HG03196 (cell line): ENCODE results near the gene POU2F1.

Experiments used
- ATAC-seq: cut with Tn5 transposase; IDR thresholded peaks from one replicate; pipeline ENCODE4 v1.9.1; 2021; ENCODE audit not compliant: unreplicated experiment

POU2F1 gene

GRCh38 chr1:167457936-167458584 lies 237.4 kb downstream of the POU2F1 start:
- no peak for ATAC-seq

- ATAC-seq: no peak
Measured at GRCh38 chr1:167460836-167461235, 240.2 kb downstream of the POU2F1 start.

DNA sequence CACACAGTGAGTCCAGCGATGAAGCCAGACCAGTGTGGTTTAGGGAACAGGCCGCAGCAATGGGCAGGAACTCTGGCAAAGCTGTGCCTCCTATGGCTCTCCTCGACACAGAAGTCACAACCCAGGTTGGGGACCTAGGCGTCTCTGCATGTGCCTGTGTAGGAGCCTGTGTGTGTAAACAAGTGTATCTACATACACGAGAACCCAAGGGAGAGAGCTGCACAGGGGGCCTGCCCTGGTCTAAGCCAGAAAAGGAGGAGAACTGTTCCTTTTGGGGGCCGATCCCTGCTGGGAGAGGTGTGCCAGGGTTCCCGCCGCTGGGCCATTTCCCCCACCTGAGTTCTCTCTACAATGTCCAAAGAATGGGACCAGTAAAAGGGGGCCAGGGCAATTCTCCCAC lies 241.7 kb downstream of the POU2F1 start:
- ATAC-seq: no peak

DNA sequence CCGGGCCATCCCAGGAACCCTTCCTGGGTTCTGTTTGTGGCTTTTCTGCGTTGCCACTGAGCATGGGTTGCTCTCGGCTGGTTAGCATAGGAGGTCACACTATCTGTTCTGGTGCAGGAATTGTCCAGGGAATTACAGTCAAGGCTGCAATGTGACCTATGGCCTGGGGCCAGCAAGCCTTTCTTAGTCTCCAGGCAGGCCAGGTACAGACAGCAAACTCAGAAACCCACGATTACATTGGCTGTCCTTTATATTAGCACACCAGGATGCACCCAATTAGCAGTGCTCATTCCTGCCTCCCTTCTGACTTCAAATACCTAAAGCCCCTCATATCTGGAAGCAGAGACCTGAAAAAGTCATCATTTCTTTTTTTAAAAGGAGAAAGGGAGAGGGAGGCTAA lies 242.4 kb downstream of the POU2F1 start:
- ATAC-seq: no peak

GRCh38 chr1:167463875-167464575 lies 243.3 kb downstream of the POU2F1 start:
- ATAC-seq: no peak

DNA sequence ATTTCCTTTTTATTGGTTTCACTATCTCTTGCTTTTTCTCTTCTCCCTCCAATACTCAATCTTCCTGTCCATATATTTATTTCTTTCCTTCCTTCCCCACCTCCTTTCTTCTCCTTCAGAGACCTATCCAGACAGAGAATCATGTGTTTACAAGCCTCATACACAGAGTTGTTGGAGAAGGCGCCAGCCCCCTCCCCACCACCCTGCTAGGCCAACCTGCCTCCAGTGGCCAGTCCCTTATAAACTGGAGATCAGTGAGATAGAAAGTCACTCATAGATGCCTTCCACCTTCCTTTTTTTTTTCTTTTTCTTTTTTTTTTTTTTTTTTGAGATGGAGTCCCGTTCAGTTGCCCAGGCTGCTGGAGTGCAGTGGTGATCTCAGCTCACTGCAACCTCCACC lies 244.3 kb downstream of the POU2F1 start:
- ATAC-seq: no peak

DNA sequence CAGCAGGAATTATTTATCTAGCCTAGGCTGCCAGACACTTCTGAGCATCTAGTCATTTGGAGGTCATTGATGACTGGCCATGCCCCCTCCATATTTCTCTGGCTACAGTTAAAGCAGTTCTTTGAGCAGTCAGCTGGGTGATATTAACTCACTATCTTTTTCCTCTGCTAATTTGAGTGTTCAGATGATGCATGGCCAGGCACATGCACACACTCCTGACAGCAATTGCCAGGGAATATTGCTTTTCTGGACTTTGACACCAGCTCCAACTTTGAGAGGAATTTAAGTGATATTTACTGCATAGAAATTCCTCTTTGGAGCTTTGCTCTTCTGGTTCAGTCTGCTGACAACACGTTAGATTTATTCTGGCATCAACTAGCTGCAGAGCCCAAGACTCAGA lies 245.1 kb downstream of the POU2F1 start:
- no peak for ATAC-seq

GRCh38 chr1:167467126-167467710 lies 246.5 kb downstream of the POU2F1 start:
- no peak for ATAC-seq

GRCh38 chr1:167467752-167468151 lies 247.1 kb downstream of the POU2F1 start:
- ATAC-seq: no peak

DNA sequence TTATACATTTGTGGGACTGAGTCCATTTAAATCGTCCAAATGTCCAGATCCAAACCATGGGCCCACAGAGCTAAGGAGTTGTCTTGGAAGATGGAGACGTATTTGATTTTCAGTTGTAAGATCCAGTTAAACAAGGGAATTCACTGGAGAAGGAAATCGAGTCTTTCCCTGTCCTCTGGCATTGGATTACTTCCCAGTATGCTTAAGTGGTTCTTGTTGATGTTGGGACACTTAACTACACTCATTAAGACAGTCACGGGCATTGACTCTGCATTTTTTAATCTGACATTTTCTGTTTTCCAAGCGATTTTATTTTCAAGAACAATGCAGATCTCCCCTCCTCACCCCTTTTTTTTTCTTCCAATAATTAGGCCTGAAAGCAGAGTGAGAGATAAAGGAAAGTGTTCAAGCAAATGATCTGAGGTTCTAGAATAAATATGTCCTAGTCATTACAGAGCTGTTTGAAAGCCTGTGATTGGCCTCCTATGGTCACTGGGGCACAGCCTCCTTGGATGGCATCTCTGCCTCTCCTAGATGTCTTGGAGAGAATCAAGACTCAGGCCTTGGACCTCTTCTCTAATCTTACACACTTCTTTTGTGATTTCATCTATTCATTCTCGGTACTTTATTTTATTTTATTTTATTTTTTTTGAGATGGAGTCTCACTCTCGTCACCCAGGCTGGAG lies 248.7 kb downstream of the POU2F1 start:
- no peak for ATAC-seq

DNA sequence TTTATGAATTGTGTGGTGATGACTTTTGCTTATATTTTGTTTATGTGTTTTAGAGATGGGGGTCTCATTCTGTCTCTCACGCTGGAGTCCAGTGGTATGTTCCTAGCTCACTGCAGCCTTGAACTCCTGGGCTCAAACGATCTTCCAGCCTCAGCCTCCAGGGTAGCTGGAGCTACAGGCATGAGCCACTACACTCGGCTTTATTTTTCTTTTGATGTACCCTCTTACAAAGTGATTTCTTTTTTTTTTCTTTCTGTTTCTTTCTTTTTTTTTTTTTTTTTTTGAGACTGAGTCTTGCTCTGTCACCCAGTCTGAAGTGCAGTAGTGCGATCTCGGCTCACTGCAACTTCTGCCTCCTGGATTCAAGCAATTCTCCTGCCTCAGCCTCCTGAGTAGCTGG lies 250.9 kb downstream of the POU2F1 start:
- ATAC-seq: no peak

GRCh38 chr1:167472752-167473521 lies 252.3 kb downstream of the POU2F1 start:
- no peak for ATAC-seq

DNA sequence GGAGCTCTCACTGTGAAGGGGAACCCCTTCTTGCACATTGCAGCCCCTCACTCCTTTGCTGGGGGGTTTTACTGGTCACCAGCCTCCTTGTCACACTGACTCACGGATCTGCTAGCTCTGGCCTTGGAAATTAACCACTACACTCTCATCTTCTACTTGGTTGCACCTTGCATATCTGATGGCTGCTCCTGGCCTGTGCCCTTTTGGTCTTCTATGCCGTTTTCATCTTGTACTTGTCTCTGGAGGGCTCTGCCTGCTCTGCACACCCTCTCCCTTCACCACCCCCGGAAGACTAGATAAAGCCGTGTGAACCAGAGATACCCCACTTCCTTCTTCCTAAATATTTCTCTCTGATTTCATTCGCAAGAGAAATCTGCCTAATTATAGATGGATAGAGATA lies 253.1 kb downstream of the POU2F1 start:
- ATAC-seq: no peak

DNA sequence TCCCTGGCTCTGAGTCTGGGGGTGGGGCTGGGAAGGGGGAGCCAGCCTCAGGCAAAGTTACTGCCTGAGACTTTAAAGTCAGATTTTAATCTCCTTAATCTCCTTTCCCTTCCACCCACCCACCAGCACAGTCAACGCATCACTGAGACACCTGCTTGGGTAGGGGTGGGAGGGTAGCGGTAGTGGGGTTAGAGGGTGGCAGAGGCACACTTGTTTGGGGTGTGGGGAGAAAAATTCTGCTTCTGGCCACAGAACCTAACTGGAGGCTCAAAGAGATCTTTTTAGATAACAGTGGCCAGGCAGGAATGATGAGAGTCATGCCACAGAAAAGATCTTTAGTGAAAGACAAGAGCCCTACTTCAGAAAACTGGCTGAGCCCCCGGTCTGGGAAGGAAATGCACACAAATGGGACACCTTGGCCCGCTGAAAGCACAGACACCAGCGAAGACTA lies 253.5 kb downstream of the POU2F1 start:
- ATAC-seq: no peak

DNA sequence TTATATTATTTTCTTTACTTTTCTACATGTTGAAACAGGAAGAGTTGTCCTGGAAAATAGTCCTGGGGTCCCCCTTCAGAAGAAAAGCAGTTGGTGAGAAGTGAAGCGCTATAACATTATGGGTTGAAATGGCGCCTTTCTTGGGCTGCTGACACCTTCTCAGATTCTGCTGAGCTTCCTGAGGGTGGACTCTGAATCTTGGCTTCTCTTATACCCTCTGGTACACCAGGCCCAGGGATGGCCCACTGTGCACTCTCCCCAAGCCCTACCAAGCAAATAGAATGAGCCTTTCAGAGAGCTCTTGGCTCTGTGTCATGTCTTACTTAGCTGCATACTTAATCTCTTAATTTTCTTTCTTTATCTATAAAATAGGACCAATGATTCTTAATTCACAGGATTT lies 255.4 kb downstream of the POU2F1 start:
- no peak for ATAC-seq
